Tibial nerve (tissue), 4 donors: ENCODE results near the gene JAKMIP1. TPM values are rescaled to one million over a fixed set of nuclear protein-coding genes. Genes with fewer than 3 reads are reported as not detected.

Source experiments
- DNase-seq, 2 donors: peaks; one replicate each; pipeline ENCODE4 v3.0.0-alpha.2; 2019; ENCODE audit warnings: low spot score in 2 of 2
- H3K27ac ChIP-seq, 4 donors: fragments of 200-600 bp; sonication (generic) in 3 of 4; one replicate each; pipeline ENCODE4 v1.5.1; 2017 to 2019; ENCODE audit warnings: mild to moderate bottlenecking in 1 of 4
- H3K27me3 ChIP-seq, 2 donors: fragments of 200-600 bp; sonication (generic) in 1 of 2; one replicate each; pipeline versions ENCODE4 v1.5.1 to v1.6.0; 2017 to 2019
- H3K36me3 ChIP-seq, 3 donors: fragments of 200-600 bp; sonication (generic); one replicate each; pipeline ENCODE4 v1.5.1; 2018 to 2019
- H3K4me1 ChIP-seq, 4 donors: fragments of 200-600 bp; sonication (generic) in 3 of 4; one replicate each; pipeline ENCODE4 v1.5.1; 2017 to 2019
- H3K4me3 ChIP-seq, 4 donors: fragments of 200-600 bp; sonication (generic) in 3 of 4; one replicate each; pipeline ENCODE4 v1.5.1; 2017 to 2019; ENCODE audit warnings: mild to moderate bottlenecking in 1 of 4, moderate library complexity in 1 of 4
- H3K9me3 ChIP-seq, 4 donors: fragments of 200-600 bp; sonication (generic) in 3 of 4; one replicate each; pipeline ENCODE4 v1.5.1; 2017 to 2019
- EP300 ChIP-seq, 2 donors: sonication (generic); formaldehyde crosslinking; IDR thresholded peaks; one replicate each; pipeline ENCODE4 v1.6.1; 2017; ENCODE audit warnings: antibody characterized with exemption in 2 of 2, mild to moderate bottlenecking in 1 of 2
- POLR2A ChIP-seq, 2 donors: fragments of 450-650 bp; IDR thresholded peaks; one replicate each; pipeline ENCODE4 v1.6.1; 2017; ENCODE audit warnings: antibody characterized with exemption in 2 of 2, mild to moderate bottlenecking in 2 of 2, moderate library complexity in 2 of 2
- WGBS, 2 donors: methylation state at CpG; one replicate each; pipeline ENCODE4 v1.1.5; 2018; 5-methylcytosine and 5-hydroxymethylcytosine counted together
- total RNA-seq, 4 donors: library from RNA; depleted of rRNA; stranded (reverse); fragments of >200 nt; gene quantifications; one replicate each; pipeline ENCODE4 v1.1.0, GENCODE V29; 2016
- TF ChIP-seq, protein P1 (sequence below), 5 experiments: fragments of 200-600 bp in 3 of 5; fragments of 450-650 bp in 2 of 5; sonication (generic) in 3 of 5; IDR thresholded peaks; one replicate each; pipeline ENCODE4 v1.5.1; 2016 to 2019; ENCODE audit warnings: antibody characterized with exemption in 5 of 5, mild to moderate bottlenecking in 3 of 5, moderate library complexity in 2 of 5

Gene JAKMIP1
- total RNA-seq, 4 donors from 2014 or later: 0.30 to 2.5 (median 1.2) TPM

DNA sequence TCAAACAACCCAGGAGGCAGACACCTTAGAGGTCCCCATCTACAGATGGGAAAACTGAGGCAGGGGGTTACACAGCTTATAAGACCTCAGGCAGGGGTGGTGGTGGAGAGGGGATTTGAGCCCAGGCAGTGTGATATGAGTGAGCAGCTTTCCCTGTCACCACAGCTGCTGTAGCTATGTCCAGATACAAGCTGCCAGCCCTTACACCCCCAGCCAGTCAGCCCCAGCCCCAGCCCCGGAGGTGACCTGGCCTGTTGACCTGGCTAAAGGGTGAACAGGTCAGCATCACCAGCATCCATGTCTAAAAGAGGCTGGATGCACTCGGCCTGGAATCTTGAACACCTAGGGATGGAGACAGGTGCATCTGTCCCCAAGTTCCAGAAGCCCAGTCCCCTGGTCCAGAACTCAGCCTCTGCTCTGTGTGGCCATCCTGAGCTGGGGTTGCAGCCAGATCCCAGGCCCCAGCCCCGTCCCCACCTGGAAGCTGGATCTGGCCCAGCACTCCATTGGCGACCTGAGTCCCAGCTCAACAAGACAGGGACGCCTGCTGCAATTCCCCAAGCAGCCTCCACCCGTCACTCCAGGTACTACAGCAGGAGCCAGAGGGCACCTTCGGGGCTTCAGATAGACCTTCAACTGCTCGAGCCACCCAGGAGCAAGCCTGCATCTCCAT is 89.5 kb downstream of the JAKMIP1 start:
- no peaks in the 10 kb centered on the region for H3K4me1 ChIP-seq
- 63 to 71% methylated on average over 5 to 6 of the region's 8 CpGs for WGBS, 2 donors
- no peak overlapping the region for H3K4me3 ChIP-seq
- no peaks in the 10 kb centered on the region for H3K27me3 ChIP-seq
- peaks cover 0 to 3% (median 0%) of the 10 kb centered on the region in 4 donors for H3K9me3 ChIP-seq
- H3K36me3 ChIP-seq: no peaks in the 10 kb centered on the region
- no peak for DNase-seq
- no peak overlapping the region for H3K27ac ChIP-seq
- TF ChIP-seq, protein P1, sequence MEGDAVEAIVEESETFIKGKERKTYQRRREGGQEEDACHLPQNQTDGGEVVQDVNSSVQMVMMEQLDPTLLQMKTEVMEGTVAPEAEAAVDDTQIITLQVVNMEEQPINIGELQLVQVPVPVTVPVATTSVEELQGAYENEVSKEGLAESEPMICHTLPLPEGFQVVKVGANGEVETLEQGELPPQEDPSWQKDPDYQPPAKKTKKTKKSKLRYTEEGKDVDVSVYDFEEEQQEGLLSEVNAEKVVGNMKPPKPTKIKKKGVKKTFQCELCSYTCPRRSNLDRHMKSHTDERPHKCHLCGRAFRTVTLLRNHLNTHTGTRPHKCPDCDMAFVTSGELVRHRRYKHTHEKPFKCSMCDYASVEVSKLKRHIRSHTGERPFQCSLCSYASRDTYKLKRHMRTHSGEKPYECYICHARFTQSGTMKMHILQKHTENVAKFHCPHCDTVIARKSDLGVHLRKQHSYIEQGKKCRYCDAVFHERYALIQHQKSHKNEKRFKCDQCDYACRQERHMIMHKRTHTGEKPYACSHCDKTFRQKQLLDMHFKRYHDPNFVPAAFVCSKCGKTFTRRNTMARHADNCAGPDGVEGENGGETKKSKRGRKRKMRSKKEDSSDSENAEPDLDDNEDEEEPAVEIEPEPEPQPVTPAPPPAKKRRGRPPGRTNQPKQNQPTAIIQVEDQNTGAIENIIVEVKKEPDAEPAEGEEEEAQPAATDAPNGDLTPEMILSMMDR (IDR thresholded peaks at IDR 0.05): no peak
- TF ChIP-seq POLR2A (IDR thresholded peaks at IDR 0.05) (no peak), EP300 (IDR thresholded peaks at IDR 0.05) (no peak)

DNA sequence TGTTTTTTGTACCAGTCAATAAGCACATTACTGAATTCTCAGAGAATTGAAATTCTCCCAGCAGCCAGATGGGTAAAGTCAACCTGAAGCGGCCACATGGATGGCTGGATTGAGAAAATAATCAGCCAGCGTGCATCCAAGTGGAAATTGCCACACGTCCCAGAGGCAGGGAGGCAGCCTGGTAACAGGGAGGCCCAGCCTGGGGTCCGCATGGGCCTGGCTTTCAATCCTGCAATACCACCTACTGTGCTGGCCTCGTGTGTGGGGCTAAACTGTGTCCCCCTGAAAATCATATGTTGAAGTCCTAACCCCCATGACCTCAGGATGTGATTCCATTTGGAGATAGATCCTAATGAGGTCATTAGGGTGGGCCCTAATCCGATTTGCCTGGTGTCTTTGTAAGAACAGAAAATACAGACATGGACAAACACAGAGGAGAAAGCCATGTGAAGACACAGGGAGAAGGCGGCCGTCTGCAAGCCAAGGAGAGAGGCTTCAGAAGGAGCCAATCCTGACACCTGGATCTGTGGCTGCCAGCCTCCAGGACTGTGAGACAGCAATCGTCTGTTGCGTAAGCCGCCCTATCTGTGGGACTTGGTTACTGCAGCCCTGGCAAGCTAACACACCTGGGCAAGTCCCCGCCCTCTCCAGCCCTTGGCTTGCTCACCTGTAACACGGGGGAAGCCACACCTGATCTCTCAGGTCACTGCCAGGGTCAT is 90.3 kb downstream of the JAKMIP1 start:
- no peaks in the 10 kb centered on the region for H3K36me3 ChIP-seq
- H3K9me3 ChIP-seq: peaks cover 0 to 11% (median 0%) of the 10 kb centered on the region in 4 donors
- no peak overlapping the region for H3K4me3 ChIP-seq
- H3K4me1 ChIP-seq: no peaks in the 10 kb centered on the region
- DNase-seq: no peak
- H3K27me3 ChIP-seq: no peaks in the 10 kb centered on the region
- no peak for TF ChIP-seq EP300 (IDR thresholded peaks at IDR 0.05)
- WGBS, 2 donors: 55 to 66% methylated on average over 13 of the region's 13 CpGs
- H3K27ac ChIP-seq: no peak overlapping the region

DNA sequence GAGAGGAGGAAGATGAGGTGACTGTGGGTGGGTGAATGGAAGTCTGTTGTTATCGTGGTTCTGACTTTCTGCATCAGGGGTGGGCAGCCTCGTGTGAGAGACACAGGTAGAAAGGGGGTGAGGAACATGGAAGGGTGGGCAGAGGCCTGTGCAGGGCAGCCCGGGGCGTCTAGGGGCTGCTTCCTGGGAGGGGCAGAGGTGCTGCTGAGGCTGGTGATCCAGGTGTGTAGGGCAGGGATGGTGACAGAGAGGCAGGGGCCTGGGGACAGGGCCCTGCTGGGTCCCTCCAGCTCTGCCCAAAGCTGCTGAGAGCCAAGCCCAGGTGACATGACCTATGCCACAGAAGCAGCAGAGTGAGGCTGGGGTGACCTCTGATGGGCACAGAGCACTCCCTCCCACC is 92.5 kb downstream of the JAKMIP1 start:
- Histone ChIP-seq H3K27me3 (no peaks in the 10 kb centered on the region), H3K4me1 (no peaks in the 10 kb centered on the region), H3K9me3 (peaks cover 0 to 18% (median 2%) of the 10 kb centered on the region in 4 donors), H3K36me3 (no peaks in the 10 kb centered on the region), H3K4me3 (no peak overlapping the region), H3K27ac (no peak overlapping the region)
- no peak for DNase-seq
- TF ChIP-seq, protein P1 (IDR thresholded peaks at IDR 0.05): no peak
- TF ChIP-seq EP300 (IDR thresholded peaks at IDR 0.05): no peak
- no peak for TF ChIP-seq POLR2A (IDR thresholded peaks at IDR 0.05)
- 68 to 73% methylated on average over 4 of the region's 4 CpGs for WGBS, 2 donors

DNA sequence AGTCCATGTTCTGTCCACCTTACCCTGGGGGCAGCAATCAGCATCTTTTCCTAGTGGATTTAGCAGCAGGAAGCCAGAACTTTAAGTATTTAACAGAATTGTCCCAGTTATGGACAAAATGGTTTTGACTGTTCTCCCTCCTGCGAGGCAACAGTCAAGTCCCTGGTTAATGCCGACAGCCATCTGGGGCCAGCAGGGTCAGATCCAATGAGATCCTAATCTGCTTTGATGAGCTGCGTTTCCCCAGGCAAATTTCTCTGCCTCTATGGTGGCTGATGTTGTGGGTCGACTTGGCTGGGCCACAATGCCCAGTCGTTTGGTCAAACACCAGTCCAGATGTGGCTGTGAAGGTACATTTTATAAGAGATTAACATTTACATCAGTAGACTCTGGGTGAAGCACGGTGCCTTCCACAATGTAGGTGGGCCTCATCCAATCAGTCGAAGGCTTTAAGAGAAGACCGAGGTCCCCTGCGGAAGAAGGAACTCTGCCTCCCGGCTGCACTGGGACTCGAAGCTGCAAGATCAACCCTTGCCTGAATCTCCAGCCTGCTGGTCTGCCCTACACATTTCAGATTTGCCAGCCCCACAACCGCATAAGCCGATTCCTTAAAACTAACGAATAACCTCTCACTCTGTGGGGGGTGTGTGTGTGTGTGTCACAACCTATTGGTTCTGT is 93.1 kb downstream of the JAKMIP1 start:
- DNase-seq: no peak
- Histone ChIP-seq H3K9me3 (peaks cover 0 to 21% (median 2%) of the 10 kb centered on the region in 4 donors), H3K27ac (no peak overlapping the region), H3K27me3 (no peaks in the 10 kb centered on the region), H3K36me3 (no peaks in the 10 kb centered on the region), H3K4me3 (no peak overlapping the region), H3K4me1 (no peaks in the 10 kb centered on the region)
- TF ChIP-seq EP300 (IDR thresholded peaks at IDR 0.05) (no peak), POLR2A (IDR thresholded peaks at IDR 0.05) (no peak)
- TF ChIP-seq, protein P1 (IDR thresholded peaks at IDR 0.05): no peak
- 79 to 86% methylated on average over 14 of the region's 14 CpGs for WGBS, 2 donors

DNA sequence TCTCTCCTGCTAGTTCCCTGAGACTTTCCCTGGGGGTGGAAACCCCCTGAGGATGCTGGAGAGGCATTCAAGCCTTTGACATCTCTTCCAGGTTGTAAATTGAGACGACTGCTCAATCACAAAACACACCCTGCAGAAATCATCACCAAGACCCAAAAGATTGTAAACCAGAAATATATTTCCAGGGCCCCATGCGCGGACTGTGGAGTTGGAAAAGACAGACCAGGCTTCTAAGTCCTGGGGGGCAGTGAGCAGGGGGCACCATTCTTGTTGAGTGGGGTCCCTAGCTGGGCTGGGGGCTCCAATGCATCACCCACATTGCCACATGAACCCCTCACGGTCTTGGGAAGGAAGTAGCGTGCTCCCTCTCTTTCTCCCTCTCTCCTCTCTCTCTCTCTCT is 94.2 kb downstream of the JAKMIP1 start:
- Histone ChIP-seq H3K4me1 (no peaks in the 10 kb centered on the region), H3K36me3 (no peaks in the 10 kb centered on the region), H3K27me3 (no peaks in the 10 kb centered on the region), H3K27ac (no peak overlapping the region), H3K4me3 (no peak overlapping the region), H3K9me3 (peaks cover 0 to 22% (median 2%) of the 10 kb centered on the region in 4 donors)
- no peak for TF ChIP-seq POLR2A (IDR thresholded peaks at IDR 0.05)
- TF ChIP-seq EP300 (IDR thresholded peaks at IDR 0.05): no peak
- TF ChIP-seq, protein P1 (IDR thresholded peaks at IDR 0.05): no peak
- no peak for DNase-seq
- 61 to 72% methylated on average over 5 of the region's 5 CpGs for WGBS, 2 donors
